NCI-H510A (cell line): ENCODE data around the gene KLHL34.

Experiments
- DNase-seq: peaks from one replicate; lab custom pipeline; 2025; lab: John Stamatoyannopoulos, UW

Gene KLHL34

GRCh38 chrX:21655901-21656586, 2.1 kb downstream of the KLHL34 start:
- DNase-seq = no peak

GRCh38 chrX:21645886-21646285, 12.2 kb downstream of the KLHL34 start:
- DNase-seq = no peak

GRCh38 chrX:21645431-21645830, 12.7 kb downstream of the KLHL34 start:
- no peak for DNase-seq

- no peak for DNase-seq
Measured at GRCh38 chrX:21639775-21640174, 18.4 kb downstream of the KLHL34 start.

GRCh38 chrX:21638311-21638710, 19.8 kb downstream of the KLHL34 start:
- DNase-seq = no peak

- DNase-seq = no peak
Measured at GRCh38 chrX:21632027-21632426, 26.1 kb downstream of the KLHL34 start.

GRCh38 chrX:21623778-21624501, 34.2 kb downstream of the KLHL34 start:
- no peak for DNase-seq

GRCh38 chrX:21620234-21620633, 37.9 kb downstream of the KLHL34 start:
- no peak for DNase-seq

- no peak for DNase-seq
Measured at GRCh38 chrX:21616386-21616785, 41.7 kb downstream of the KLHL34 start.

GRCh38 chrX:21612154-21612553, 46.0 kb downstream of the KLHL34 start:
- DNase-seq = no peak

GRCh38 chrX:21610168-21610567, 48.0 kb downstream of the KLHL34 start:
- no peak for DNase-seq

- DNase-seq = no peak
Measured at GRCh38 chrX:21606002-21606401, 52.1 kb downstream of the KLHL34 start.
